GM18951 (cell line): Measurements from ENCODE around the gene CYS1.

Experiments
- POLR2A ChIP-seq: IDR thresholded peaks from 4 replicates; pipeline ENCODE4 v1.6.1; 2011; ENCODE audit warnings: mild to moderate bottlenecking; ENCODE audit not compliant: insufficient read length, insufficient read depth; ENCODE audit errors: extremely low read depth
- in situ Hi-C: fragments of 300-500 bp; cut with MboI; formaldehyde crosslinking; loops from one replicate; pipeline ENCODE4 v1.12.0; 2022; ENCODE audit warnings: low sequenced_read_pairs, mixed read lengths, inconsistent platforms; ENCODE audit not compliant: unreplicated experiment

The CYS1 gene

GRCh38 chr2:10043906-10044601 is 36.2 kb downstream of the CYS1 start:
- in situ Hi-C loops: no loop called here
- no peak for TF ChIP-seq POLR2A

GRCh38 chr2:10043256-10043905 is 36.8 kb downstream of the CYS1 start, which contains the start of gene KLF11:
Gene KLF11, plus strand, starts transcription at chr2:10043550. Its CDS starts 167 bp downstream, at chr2:10043717.
- no peak for TF ChIP-seq POLR2A
- in situ Hi-C loops: no loop called here

- in situ Hi-C loops: no loop called here
- no peak for TF ChIP-seq POLR2A
Measured at GRCh38 chr2:10042301-10043161, 37.7 kb downstream of the CYS1 start.

- in situ Hi-C loops: no loop called here
Measured at GRCh38 chr2:10041711-10042110, 38.5 kb downstream of the CYS1 start.

GRCh38 chr2:10039658-10040410 is 40.4 kb downstream of the CYS1 start:
- TF ChIP-seq POLR2A: no peak
- in situ Hi-C loops: no loop called here

More at GRCh38 chr2:10041711-10042110, 38.5 kb downstream of the CYS1 start:
- no peak for TF ChIP-seq POLR2A

- no peak for TF ChIP-seq POLR2A
- in situ Hi-C loops: no loop called here
Measured at GRCh38 chr2:10038716-10039115, 41.5 kb downstream of the CYS1 start.

GRCh38 chr2:10038123-10038522 is 42.1 kb downstream of the CYS1 start:
- TF ChIP-seq POLR2A: no peak
- in situ Hi-C loops: no loop called here

- in situ Hi-C loops: no loop called here
Measured at GRCh38 chr2:10036095-10036884, 43.9 kb downstream of the CYS1 start.

GRCh38 chr2:10035633-10036032 is 44.6 kb downstream of the CYS1 start:
- no peak for TF ChIP-seq POLR2A
- in situ Hi-C loops: no loop called here

More at GRCh38 chr2:10036095-10036884, 43.9 kb downstream of the CYS1 start:
- TF ChIP-seq POLR2A: no peak

- in situ Hi-C loops: no loop called here
- no peak for TF ChIP-seq POLR2A
Measured at GRCh38 chr2:10035053-10035422, 45.2 kb downstream of the CYS1 start.

GRCh38 chr2:10034333-10035052 is 45.7 kb downstream of the CYS1 start:
- in situ Hi-C loops: no loop called here
- no peak for TF ChIP-seq POLR2A

- in situ Hi-C loops: no loop called here
- TF ChIP-seq POLR2A: no peak
Measured at GRCh38 chr2:10033251-10034006, 46.8 kb downstream of the CYS1 start.
